Smooth muscle cell (in vitro differentiated cells): ENCODE data around the gene NAT14. TPM values are rescaled to one million over a fixed set of nuclear protein-coding genes. Genes with fewer than 3 reads are reported as not detected.

ENCODE experiments used
- DNase-seq: peaks from one replicate; lab custom pipeline; 2025; ENCODE audit not compliant: unreplicated experiment; lab: John Stamatoyannopoulos, UW
- H2AFZ ChIP-seq: fragments of 200-600 bp; sonication (generic); 2 replicates; pipeline ENCODE4 v1.6.0; 2016; ENCODE audit warnings: antibody characterized with exemption, low read depth, mild to moderate bottlenecking
- H3F3A ChIP-seq: fragments of 200-600 bp; sonication (generic); 2 replicates; pipeline ENCODE4 v1.6.0; 2017; ENCODE audit warnings: antibody characterized with exemption, low read depth
- H3K27ac ChIP-seq: fragments of 200-600 bp; sonication (generic); 2 replicates; pipeline ENCODE4 v1.5.1; 2016; ENCODE audit warnings: low read depth, mild to moderate bottlenecking
- H3K27me3 ChIP-seq: fragments of 200-600 bp; sonication (generic); 2 replicates; pipeline ENCODE4 v1.6.1; 2016; ENCODE audit warnings: low read depth, mild to moderate bottlenecking
- H3K36me3 ChIP-seq: fragments of 200-600 bp; sonication (generic); 2 replicates; pipeline ENCODE4 v1.5.1; 2016; ENCODE audit warnings: low read depth
- H3K4me1 ChIP-seq: fragments of 200-600 bp; sonication (generic); 2 replicates; pipeline ENCODE4 v1.5.1; 2016; ENCODE audit warnings: low read depth
- H3K4me2 ChIP-seq: fragments of 200-600 bp; sonication (generic); 2 replicates; pipeline ENCODE4 v1.6.0; 2016; ENCODE audit warnings: mild to moderate bottlenecking
- H3K4me3 ChIP-seq: fragments of 200-600 bp; sonication (generic); 2 replicates; pipeline ENCODE4 v1.5.1; 2016; ENCODE audit warnings: mild to moderate bottlenecking
- H3K79me2 ChIP-seq: fragments of 200-600 bp; sonication (generic); 2 replicates; pipeline ENCODE4 v1.6.0; 2016; ENCODE audit warnings: low read depth, mild to moderate bottlenecking
- H3K9ac ChIP-seq: fragments of 200-600 bp; sonication (generic); 2 replicates; pipeline ENCODE4 v1.6.0; 2016; ENCODE audit warnings: low read depth
- H3K9me3 ChIP-seq: fragments of 200-600 bp; sonication (generic); replicated peaks from 2 replicates; pipeline ENCODE4 v1.5.1; 2016; ENCODE audit warnings: low read depth
- H4K20me1 ChIP-seq: fragments of 200-600 bp; sonication (generic); 2 replicates; pipeline ENCODE4 v1.6.0; 2016; ENCODE audit warnings: low read depth
- WGBS: methylation state at CpG from one replicate; pipeline ENCODE4 v1.1.7; 2016; ENCODE audit warnings: low lambda C conversion rate; 5-methylcytosine and 5-hydroxymethylcytosine counted together
- polyA plus RNA-seq: library from polyadenylated mRNA; unstranded; fragments of >200 nt; fragmentation: Nextera tagmentation; extraction: Ambion mirVana; gene quantifications from 2 replicates; pipeline ENCODE4 v1.2.1, GENCODE V29; 2016
- total RNA-seq: library from RNA; depleted of rRNA; stranded (reverse); fragments of >200 nt; gene quantifications from 2 replicates; pipeline ENCODE4 v1.2.3, GENCODE V29; 2014
- TF ChIP-seq, protein P1 (sequence below): fragments of 200-600 bp; sonication (generic); IDR thresholded peaks from 2 replicates; pipeline ENCODE4 v1.5.1; 2017; ENCODE audit warnings: borderline replicate concordance, mild to moderate bottlenecking, antibody characterized with exemption; ENCODE audit not compliant: insufficient read depth, poor library complexity, severe bottlenecking

NAT14 gene
- total and polyA plus RNA-seq, 2 experiments from 2014 or later, result 14.3 to 67.5 TPM

DNA sequence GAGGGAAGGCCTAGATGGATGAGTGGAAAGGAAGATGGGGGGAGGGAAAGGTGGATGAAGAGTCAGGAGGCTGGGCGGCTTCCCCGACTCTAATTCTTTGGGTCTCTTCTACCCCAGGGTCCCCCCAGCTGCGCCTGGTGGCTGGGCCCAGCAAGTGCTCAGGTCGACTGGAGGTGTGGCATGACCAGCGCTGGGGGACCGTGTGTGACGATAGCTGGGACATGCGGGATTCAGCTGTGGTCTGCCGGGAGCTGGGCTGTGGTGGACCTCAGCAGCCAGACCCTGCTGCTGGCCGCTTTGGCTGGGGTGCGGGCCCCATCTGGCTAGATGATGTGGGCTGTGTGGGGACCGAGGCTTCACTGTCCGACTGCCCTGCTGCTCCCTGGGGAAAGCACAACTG, 12.8 kb downstream of the NAT14 start:
- Histone ChIP-seq H3K27ac (no peak overlapping the region), H3K4me3 (no peak overlapping the region), H3K4me2 (no peak overlapping the region), H3K79me2 (no peaks in the 10 kb centered on the region), H3K27me3 (no peaks in the 10 kb centered on the region), H3F3A (no peaks in the 10 kb centered on the region), H2AFZ (no peak overlapping the region), H4K20me1 (no peaks in the 10 kb centered on the region), H3K4me1 (no peaks in the 10 kb centered on the region), H3K9me3 (no peaks in the 10 kb centered on the region), H3K36me3 (no peaks in the 10 kb centered on the region), H3K9ac (no peak overlapping the region)
- TF ChIP-seq, protein P1, sequence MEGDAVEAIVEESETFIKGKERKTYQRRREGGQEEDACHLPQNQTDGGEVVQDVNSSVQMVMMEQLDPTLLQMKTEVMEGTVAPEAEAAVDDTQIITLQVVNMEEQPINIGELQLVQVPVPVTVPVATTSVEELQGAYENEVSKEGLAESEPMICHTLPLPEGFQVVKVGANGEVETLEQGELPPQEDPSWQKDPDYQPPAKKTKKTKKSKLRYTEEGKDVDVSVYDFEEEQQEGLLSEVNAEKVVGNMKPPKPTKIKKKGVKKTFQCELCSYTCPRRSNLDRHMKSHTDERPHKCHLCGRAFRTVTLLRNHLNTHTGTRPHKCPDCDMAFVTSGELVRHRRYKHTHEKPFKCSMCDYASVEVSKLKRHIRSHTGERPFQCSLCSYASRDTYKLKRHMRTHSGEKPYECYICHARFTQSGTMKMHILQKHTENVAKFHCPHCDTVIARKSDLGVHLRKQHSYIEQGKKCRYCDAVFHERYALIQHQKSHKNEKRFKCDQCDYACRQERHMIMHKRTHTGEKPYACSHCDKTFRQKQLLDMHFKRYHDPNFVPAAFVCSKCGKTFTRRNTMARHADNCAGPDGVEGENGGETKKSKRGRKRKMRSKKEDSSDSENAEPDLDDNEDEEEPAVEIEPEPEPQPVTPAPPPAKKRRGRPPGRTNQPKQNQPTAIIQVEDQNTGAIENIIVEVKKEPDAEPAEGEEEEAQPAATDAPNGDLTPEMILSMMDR, result no peak
- 89% methylated on average over 13 of the region's 13 CpGs for WGBS
- DNase-seq, result no peak

GRCh38 chr19:55498246-55498840, 13.4 kb downstream of the NAT14 start:
- H3K9me3 ChIP-seq, result no peaks in the 10 kb centered on the region
- no peak overlapping the region for H3K4me3 ChIP-seq
- H3K36me3 ChIP-seq, result no peaks in the 10 kb centered on the region
- no peaks in the 10 kb centered on the region for H3K4me1 ChIP-seq
- H3K4me2 ChIP-seq, result no peak overlapping the region
- no peaks in the 10 kb centered on the region for H3K79me2 ChIP-seq
- WGBS, result 72% methylated on average over 2 of the region's 2 CpGs
- no peaks in the 10 kb centered on the region for H4K20me1 ChIP-seq
- DNase-seq, result no peak
- no peak overlapping the region for H3K27ac ChIP-seq
- H3K27me3 ChIP-seq, result no peaks in the 10 kb centered on the region
- no peak overlapping the region for H2AFZ ChIP-seq
- H3F3A ChIP-seq, result no peaks in the 10 kb centered on the region
- no peak overlapping the region for H3K9ac ChIP-seq
- TF ChIP-seq, protein P1, result no peak

GRCh38 chr19:55500368-55500952, 15.5 kb downstream of the NAT14 start:
- Histone ChIP-seq H3K4me2 (no peak overlapping the region), H3K36me3 (no peaks in the 10 kb centered on the region), H3K4me3 (no peak overlapping the region), H3F3A (no peaks in the 10 kb centered on the region), H3K9ac (no peak overlapping the region), H3K79me2 (no peaks in the 10 kb centered on the region), H2AFZ (no peak overlapping the region), H3K27ac (no peak overlapping the region), H3K27me3 (no peaks in the 10 kb centered on the region), H3K4me1 (no peaks in the 10 kb centered on the region), H3K9me3 (no peaks in the 10 kb centered on the region), H4K20me1 (no peaks in the 10 kb centered on the region)
- TF ChIP-seq, protein P1, result no peak
- WGBS, result 96% methylated on average over 17 of the region's 26 CpGs
- no peak for DNase-seq
